HG03095 (cell line): ENCODE data around the gene IL32.

Experiments used
- ATAC-seq: cut with Tn5 transposase; IDR thresholded peaks from one replicate; pipeline ENCODE4 v1.9.1; 2021; ENCODE audit warnings: moderate library complexity; ENCODE audit not compliant: unreplicated experiment

Gene IL32

GRCh38 chr16:3088925-3089716 is 23.7 kb downstream of the IL32 start:
- ATAC-seq, result no peak

GRCh38 chr16:3089717-3090592 is 24.5 kb downstream of the IL32 start:
- ATAC-seq, result no peak

GRCh38 chr16:3091551-3091950 is 26.1 kb downstream of the IL32 start:
- no peak for ATAC-seq

GRCh38 chr16:3092501-3092941 is 27.1 kb downstream of the IL32 start:
- ATAC-seq, result no peak

- no peak for ATAC-seq
Observed at GRCh38 chr16:3094289-3095027, 29.0 kb downstream of the IL32 start.

- peak; percentile 58 for ATAC-seq
Observed at GRCh38 chr16:3095869-3096268, 30.4 kb downstream of the IL32 start.

- ATAC-seq, result no peak
Observed at GRCh38 chr16:3096362-3096761, 30.9 kb downstream of the IL32 start.

GRCh38 chr16:3097266-3097665 is 31.8 kb downstream of the IL32 start:
- no peak for ATAC-seq

GRCh38 chr16:3098459-3099394 is 33.3 kb downstream of the IL32 start, which contains the start of gene ZSCAN10:
Gene ZSCAN10, minus strand, starts transcription at chr16:3099294. Its CDS starts 6,357 bp downstream, at chr16:3092937.
- no peak for ATAC-seq

- no peak for ATAC-seq
Observed at GRCh38 chr16:3099395-3099731, 33.9 kb downstream of the IL32 start.

GRCh38 chr16:3099732-3100499 is 34.5 kb downstream of the IL32 start:
- ATAC-seq, result no peak

GRCh38 chr16:3101018-3101840 is 35.8 kb downstream of the IL32 start:
- no peak for ATAC-seq

- no peak for ATAC-seq
Observed at GRCh38 chr16:3101841-3102470, 36.5 kb downstream of the IL32 start.

- ATAC-seq, result peak; percentile 66
Observed at GRCh38 chr16:3106205-3106928, 40.9 kb downstream of the IL32 start.

- no peak for ATAC-seq
Observed at GRCh38 chr16:3112058-3112880, 46.8 kb downstream of the IL32 start, which contains the start of gene ZNF205. Gene ZNF205, plus strand, starts transcription at chr16:3112586. Its CDS starts 845 bp downstream, at chr16:3113431.

- ATAC-seq, result no peak
Observed at GRCh38 chr16:3112881-3113574, 47.6 kb downstream of the IL32 start.
